GM23338 (cell line): Measurements from ENCODE around the gene ACP3. TPM values are rescaled to one million over a fixed set of nuclear protein-coding genes. Genes with fewer than 3 reads are reported as not detected.

Experiments used
- ATAC-seq: fragments of 200-7000 bp; cut with Tn5 transposase; 3 replicates; pipeline ENCODE4 v1.9.1; 2020
- DNase-seq: peaks from one replicate; pipeline ENCODE4 v3.0.0-alpha.2; 2015; ENCODE audit warnings: low spot score
- H2AFZ ChIP-seq: fragments of 200-600 bp; sonication (generic); 2 replicates; pipeline ENCODE4 v1.8.0; 2016; ENCODE audit warnings: antibody characterized with exemption, mild to moderate bottlenecking, moderate library complexity
- H3F3A ChIP-seq: fragments of 200-600 bp; sonication (generic); replicated peaks from 2 replicates; pipeline ENCODE4 v1.8.0; 2017; ENCODE audit warnings: antibody characterized with exemption, mixed run types, low read depth
- H3K27ac ChIP-seq: fragments of 200-600 bp; sonication (generic); 2 replicates; pipeline ENCODE4 v1.6.1; 2016; ENCODE audit warnings: low read depth
- H3K27me3 ChIP-seq: fragments of 200-600 bp; sonication (generic); 2 replicates; pipeline ENCODE4 v1.8.0; 2016; ENCODE audit warnings: mild to moderate bottlenecking, mixed run types, moderate library complexity; ENCODE audit not compliant: insufficient read depth
- H3K36me3 ChIP-seq: fragments of 200-600 bp; sonication (generic); 2 replicates; pipeline ENCODE4 v1.8.0; 2016; ENCODE audit warnings: mild to moderate bottlenecking; ENCODE audit not compliant: insufficient read depth
- H3K4me1 ChIP-seq: fragments of 200-600 bp; sonication (generic); 2 replicates; pipeline ENCODE4 v1.8.0; 2016; ENCODE audit warnings: mild to moderate bottlenecking, moderate library complexity; ENCODE audit not compliant: insufficient read depth
- H3K4me2 ChIP-seq: fragments of 200-600 bp; sonication (generic); 2 replicates; pipeline ENCODE4 v1.7.1; 2017; ENCODE audit warnings: mixed run types
- H3K4me3 ChIP-seq: fragments of 200-600 bp; sonication (generic); 2 replicates; pipeline ENCODE4 v1.6.1; 2016; ENCODE audit warnings: mixed run types
- H3K79me2 ChIP-seq: fragments of 200-600 bp; sonication (generic); replicated peaks from 2 replicates; pipeline ENCODE4 v1.8.0; 2017; ENCODE audit warnings: mild to moderate bottlenecking; ENCODE audit not compliant: insufficient read depth
- H3K9me2 ChIP-seq: fragments of 200-600 bp; sonication (generic); 2 replicates; pipeline ENCODE4 v1.8.0; 2017; ENCODE audit not compliant: insufficient read depth
- H4K20me1 ChIP-seq: fragments of 200-600 bp; sonication (generic); replicated peaks from 2 replicates; pipeline ENCODE4 v1.8.0; 2017; ENCODE audit warnings: mild to moderate bottlenecking; ENCODE audit not compliant: insufficient read depth
- H3K27ac Mint-ChIP-seq: 2 replicates; pipeline ENCODE4 v1.8.0; 2020; ENCODE audit warnings: inconsistent platforms, mild to moderate bottlenecking, moderate library complexity, mixed read lengths
- H3K27me3 Mint-ChIP-seq: 3 replicates; pipeline ENCODE4 v1.8.0; 2022; ENCODE audit warnings: low read depth, mild to moderate bottlenecking, moderate library complexity, mixed read lengths, inconsistent platforms; ENCODE audit not compliant: insufficient read depth, poor library complexity
- H3K36me3 Mint-ChIP-seq: 3 replicates; pipeline ENCODE4 v1.8.0; 2021; ENCODE audit warnings: low read depth, mild to moderate bottlenecking, inconsistent platforms, moderate library complexity, mixed read lengths
- H3K4me1 Mint-ChIP-seq: 3 replicates; pipeline ENCODE4 v1.8.0; 2020; ENCODE audit warnings: mild to moderate bottlenecking, inconsistent platforms, mixed read lengths
- H3K4me3 Mint-ChIP-seq: 3 replicates; pipeline ENCODE4 v1.8.0; 2021; ENCODE audit warnings: moderate library complexity, mild to moderate bottlenecking, inconsistent platforms, mixed read lengths
- H3K9me3 Mint-ChIP-seq: 3 replicates; pipeline ENCODE4 v1.8.0; 2020; ENCODE audit warnings: moderate library complexity, mild to moderate bottlenecking, inconsistent platforms, mixed read lengths
- CREB1 ChIP-seq: fragments of 250-450 bp; sonication (Bioruptor Pico); IDR thresholded peaks from 2 replicates; pipeline ENCODE4 v1.5.0; 2020; ENCODE audit warnings: low read depth, mild to moderate bottlenecking, moderate library complexity
- ETS1 ChIP-seq: IDR thresholded peaks from 2 replicates; pipeline ENCODE4 v1.6.1; 2016; ENCODE audit warnings: antibody characterized with exemption
- EZH2 ChIP-seq: fragments of 200-600 bp; sonication (generic); IDR thresholded peaks from one replicate; pipeline ENCODE4 v1.8.0; 2017; ENCODE audit warnings: antibody characterized with exemption, mild to moderate bottlenecking, low read depth; ENCODE audit not compliant: unreplicated experiment
- EZH2phosphoT487 ChIP-seq: fragments of 200-600 bp; sonication (generic); IDR thresholded peaks from one replicate; pipeline ENCODE4 v1.8.1; 2018; ENCODE audit warnings: antibody characterized with exemption; ENCODE audit not compliant: unreplicated experiment
- JUNB ChIP-seq: IDR thresholded peaks from one replicate; pipeline ENCODE4 v1.6.1; 2016; ENCODE audit warnings: antibody characterized with exemption; ENCODE audit not compliant: unreplicated experiment
- NANOG ChIP-seq: IDR thresholded peaks from 2 replicates; pipeline ENCODE4 v1.6.1; 2016; ENCODE audit warnings: antibody characterized with exemption, borderline replicate concordance
- REST ChIP-seq: IDR thresholded peaks from one replicate; pipeline ENCODE4 v1.6.1; 2018; ENCODE audit warnings: antibody characterized with exemption; ENCODE audit not compliant: unreplicated experiment
- STAT1 ChIP-seq: IDR thresholded peaks from one replicate; pipeline ENCODE4 v1.6.1; 2016; ENCODE audit warnings: antibody characterized with exemption; ENCODE audit not compliant: unreplicated experiment
- ZNF114 ChIP-seq: fragments of 250-450 bp; sonication (Bioruptor Pico); IDR thresholded peaks from 2 replicates; pipeline ENCODE4 v1.5.0; 2020; ENCODE audit warnings: mild to moderate bottlenecking, moderate library complexity
- ZNF331 ChIP-seq: fragments of 250-450 bp; sonication (Bioruptor Pico); IDR thresholded peaks from 2 replicates; pipeline ENCODE4 v1.5.0; 2020; ENCODE audit warnings: low read depth, mild to moderate bottlenecking, moderate library complexity
- ZNF462 ChIP-seq: fragments of 250-450 bp; sonication (Bioruptor Pico); IDR thresholded peaks from 2 replicates; pipeline ENCODE4 v1.5.0; 2020; ENCODE audit warnings: mild to moderate bottlenecking, moderate library complexity
- polyA plus RNA-seq: library from polyadenylated mRNA; unstranded; fragments of >200 nt; fragmentation: Nextera tagmentation; extraction: Ambion mirVana; gene quantifications from 2 replicates; pipeline ENCODE4 v1.2.1, GENCODE V29; 2016
- total RNA-seq: library from RNA; depleted of rRNA; stranded (reverse); fragments of >200 nt; shearing (Covaris generic); gene quantifications from 2 replicates; pipeline ENCODE4 v1.2.3, GENCODE V29; 2014

ACP3 gene
- total and polyA plus RNA-seq, 2 experiments from 2014 or later = 1.1 to 3.5 TPM

GRCh38 chr3:132321304-132321703 lies 4.1 kb downstream of the ACP3 start:
- Mint-ChIP-seq H3K27ac (no peak overlapping the region), H3K4me1 (peaks cover 29% of the 10 kb centered on the region), H3K36me3 (no peaks in the 10 kb centered on the region), H3K4me3 (no peak overlapping the region), H3K9me3 (no peaks in the 10 kb centered on the region), H3K27me3 (peaks cover 2% of the 10 kb centered on the region)
- ATAC-seq (no peak), DNase-seq (no peak)
- H3K4me1 ChIP-seq = peaks cover 33% of the 10 kb centered on the region
- no peaks in the 10 kb centered on the region for H3K27me3 ChIP-seq
- no peak overlapping the region for H3K27ac ChIP-seq
- no peaks in the 10 kb centered on the region for H4K20me1 ChIP-seq
- TF ChIP-seq STAT1 (no peak), ZNF331 (CRISPR knock-in tag) (no peak), ZNF114 (CRISPR knock-in tag) (no peak), EZH2 (no peak), EZH2phosphoT487 (no peak), NANOG (no peak), REST (no peak)
- peaks cover 3% of the 10 kb centered on the region; the same call in 1 of the 2 replicates for H3K9me2 ChIP-seq
- H3K36me3 ChIP-seq = no peaks in the 10 kb centered on the region
- no peak overlapping the region for H3K4me2 ChIP-seq
- no peak overlapping the region for H3K4me3 ChIP-seq
- no peaks in the 10 kb centered on the region for H3F3A ChIP-seq
- H2AFZ ChIP-seq = no peak overlapping the region
- H3K79me2 ChIP-seq = no peaks in the 10 kb centered on the region

GRCh38 chr3:132325103-132325606 lies 7.9 kb downstream of the ACP3 start:
- Histone ChIP-seq H3K79me2 (no peaks in the 10 kb centered on the region), H4K20me1 (no peaks in the 10 kb centered on the region), H3K4me1 (0 out of 2 replicates have a peak, but pooled peaks cover 4% of the 10 kb centered on the region), H2AFZ (no peak overlapping the region), H3K27ac (no peak overlapping the region), H3K4me2 (no peak overlapping the region), H3K4me3 (no peak overlapping the region), H3K27me3 (no peaks in the 10 kb centered on the region), H3F3A (no peaks in the 10 kb centered on the region), H3K9me2 (no peaks in the 10 kb centered on the region), H3K36me3 (no peaks in the 10 kb centered on the region)
- Mint-ChIP-seq H3K27me3 (no peaks in the 10 kb centered on the region), H3K9me3 (no peaks in the 10 kb centered on the region), H3K27ac (no peak overlapping the region), H3K36me3 (no peaks in the 10 kb centered on the region), H3K4me1 (peaks cover 8% of the 10 kb centered on the region), H3K4me3 (no peak overlapping the region)
- ATAC-seq = no peak
- DNase-seq = no peak
- TF ChIP-seq ZNF331 (CRISPR knock-in tag) (no peak), ZNF114 (CRISPR knock-in tag) (no peak), NANOG (no peak), ETS1 (no peak), EZH2 (no peak), ZNF462 (CRISPR knock-in tag) (no peak), JUNB (no peak), STAT1 (no peak), CREB1 (CRISPR knock-in tag) (no peak)
